Nephron (organoid): ENCODE measurements around the gene BRSK2.

Experiments used
- H3K27ac Mint-ChIP-seq, 3 experiments: 2 replicates each; pipeline ENCODE4 v1.8.0; 2020; ENCODE audit warnings: mixed read lengths in 3 of 3, mild to moderate bottlenecking in 2 of 3, moderate library complexity in 1 of 3
- H3K27me3 Mint-ChIP-seq: 2 replicates; pipeline ENCODE4 v1.8.0; 2021; ENCODE audit warnings: low read depth, mild to moderate bottlenecking, moderate library complexity, mixed read lengths
- H3K36me3 Mint-ChIP-seq: 2 replicates; pipeline ENCODE4 v1.8.0; 2020; ENCODE audit warnings: low read depth, mixed read lengths
- H3K4me1 Mint-ChIP-seq: 2 replicates; pipeline ENCODE4 v1.8.0; 2020; ENCODE audit warnings: mixed read lengths
- H3K4me3 Mint-ChIP-seq, 3 experiments: 2 replicates each; pipeline ENCODE4 v1.8.0; 2020; ENCODE audit warnings: mild to moderate bottlenecking in 3 of 3, mixed read lengths in 3 of 3, moderate library complexity in 2 of 3
- H3K9me3 Mint-ChIP-seq: 2 replicates; pipeline ENCODE4 v1.8.0; 2020; ENCODE audit warnings: mixed read lengths
- CTCF ChIP-seq, 3 experiments: fragments of 200-600 bp; sonication (generic); IDR thresholded peaks; one replicate each; pipeline ENCODE4 v1.5.0; 2021; ENCODE audit warnings: antibody characterized with exemption in 3 of 3; ENCODE audit not compliant: unreplicated experiment in 3 of 3

BRSK2 gene

GRCh38 chr11:1487851-1488574 is 98.3 kb downstream of the BRSK2 start:
- no peak for TF ChIP-seq CTCF (IDR thresholded peaks at IDR 0.05; ENCODE audit: unreplicated experiment in 3 of 3)
- no peak overlapping the region for H3K4me3 Mint-ChIP-seq
- no peaks in the 10 kb centered on the region for H3K27me3 Mint-ChIP-seq
- H3K27ac Mint-ChIP-seq: no peak overlapping the region
- H3K9me3 Mint-ChIP-seq: no peaks in the 10 kb centered on the region
- H3K4me1 Mint-ChIP-seq: peaks cover 5% of the 10 kb centered on the region
- H3K36me3 Mint-ChIP-seq: no peaks in the 10 kb centered on the region

- no peak for TF ChIP-seq CTCF (IDR thresholded peaks at IDR 0.05; ENCODE audit: unreplicated experiment in 3 of 3)
- Mint-ChIP-seq H3K9me3 (peaks cover 3% of the 10 kb centered on the region), H3K27ac (no peak overlapping the region), H3K4me3 (no peak overlapping the region), H3K27me3 (no peaks in the 10 kb centered on the region), H3K36me3 (peaks cover 3% of the 10 kb centered on the region), H3K4me1 (peaks cover 5% of the 10 kb centered on the region)
These were observed 98.9 kb downstream of the BRSK2 start for GRCh38 chr11:1488575-1489180.

- H3K4me1 Mint-ChIP-seq: peaks cover 5% of the 10 kb centered on the region
- no peak for TF ChIP-seq CTCF (IDR thresholded peaks at IDR 0.05; ENCODE audit: unreplicated experiment in 3 of 3)
- no peaks in the 10 kb centered on the region for H3K27me3 Mint-ChIP-seq
- peaks cover 13% of the 10 kb centered on the region for H3K36me3 Mint-ChIP-seq
- peaks cover 10% of the 10 kb centered on the region for H3K9me3 Mint-ChIP-seq
- H3K4me3 Mint-ChIP-seq: no peak overlapping the region
- H3K27ac Mint-ChIP-seq: no peak overlapping the region
These were observed 100.9 kb downstream of the BRSK2 start for GRCh38 chr11:1490651-1491050.

- no peaks in the 10 kb centered on the region for H3K27me3 Mint-ChIP-seq
- no peak overlapping the region for H3K4me3 Mint-ChIP-seq
- H3K36me3 Mint-ChIP-seq: peaks cover 17% of the 10 kb centered on the region
- H3K9me3 Mint-ChIP-seq: peaks cover 16% of the 10 kb centered on the region
- TF ChIP-seq CTCF (IDR thresholded peaks at IDR 0.05; ENCODE audit: unreplicated experiment in 3 of 3): no peak
- peaks cover 5% of the 10 kb centered on the region for H3K4me1 Mint-ChIP-seq
- H3K27ac Mint-ChIP-seq: no peak overlapping the region
These were observed 101.6 kb downstream of the BRSK2 start for GRCh38 chr11:1491379-1491778.

GRCh38 chr11:1493650-1494244 is 104.0 kb downstream of the BRSK2 start:
- Mint-ChIP-seq H3K36me3 (peaks cover 26% of the 10 kb centered on the region), H3K27me3 (no peaks in the 10 kb centered on the region), H3K4me1 (peaks cover 5% of the 10 kb centered on the region), H3K4me3 (no peak overlapping the region), H3K9me3 (peaks cover 16% of the 10 kb centered on the region), H3K27ac (no peak overlapping the region)
- no peak for TF ChIP-seq CTCF (IDR thresholded peaks at IDR 0.05; ENCODE audit: unreplicated experiment in 3 of 3)
